RCC 7860 (cell line): ENCODE data around the gene PTPRK.
A peak's percentile ranks its signal among the peaks of the same experiment; 100 is the strongest.

Source experiments
- DNase-seq: peaks from one replicate; pipeline ENCODE4 v3.0.0-alpha.2; 2015; ENCODE audit warnings: low spot score
- FAIRE-seq: peaks from 2 replicates; lab custom pipeline; 2012; peaks lifted over from hg19 to GRCh38; lab: Jason Lieb, UNC

PTPRK gene

GRCh38 chr6:128520436-128521281, at the start of gene PTPRK:
Gene PTPRK (minus strand): TSS chr6:128520599. CDS start chr6:128520358, 241 bp downstream.
- FAIRE-seq (peak; percentile 87), DNase-seq (peak; percentile 78)

DNA sequence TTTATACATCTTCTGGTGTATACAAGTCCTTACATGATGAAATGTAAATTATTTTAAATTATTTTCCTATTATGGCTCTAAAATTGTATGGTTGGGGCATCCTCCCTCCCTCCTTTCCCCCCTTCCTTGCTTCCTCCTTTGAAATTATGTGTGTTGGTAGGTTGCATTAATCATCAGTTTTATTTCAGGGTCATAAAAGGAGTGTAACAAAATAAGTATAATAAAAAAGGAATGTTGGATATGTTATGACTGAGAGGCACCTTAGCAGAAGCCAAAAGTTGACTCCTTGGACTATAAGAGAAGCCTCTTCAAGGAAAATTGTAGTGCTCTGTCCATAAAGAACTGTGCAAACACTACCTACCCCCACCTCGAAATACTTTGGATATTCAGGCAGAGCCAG, 46.6 kb upstream of the PTPRK start:
- DNase-seq (no peak), FAIRE-seq (no peak)

GRCh38 chr6:128560966-128561365, 40.6 kb upstream of the PTPRK start:
- FAIRE-seq (no peak), DNase-seq (no peak)

GRCh38 chr6:128558924-128559323, 38.5 kb upstream of the PTPRK start:
- no peak for DNase-seq
- no peak for FAIRE-seq

DNA sequence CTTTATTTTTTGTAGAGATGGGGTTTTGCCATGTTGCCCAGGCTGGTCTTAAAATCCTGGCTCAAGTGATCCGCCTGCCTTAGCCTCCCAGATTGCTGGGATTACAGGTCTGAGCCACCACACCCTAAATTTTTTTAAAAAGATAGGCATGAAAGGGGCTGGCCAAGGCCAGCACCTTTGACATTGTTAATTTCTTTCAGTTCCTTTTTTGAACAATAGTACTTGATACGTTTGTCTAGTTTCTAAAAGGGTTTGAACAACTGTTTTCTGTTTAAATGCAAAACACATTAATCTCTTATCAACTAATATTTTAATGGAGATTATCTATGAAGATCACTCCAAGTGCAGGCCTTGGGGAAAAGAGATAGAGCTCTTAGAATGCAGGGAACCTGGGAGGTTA, 37.6 kb upstream of the PTPRK start:
- no peak for FAIRE-seq
- DNase-seq, result no peak

DNA sequence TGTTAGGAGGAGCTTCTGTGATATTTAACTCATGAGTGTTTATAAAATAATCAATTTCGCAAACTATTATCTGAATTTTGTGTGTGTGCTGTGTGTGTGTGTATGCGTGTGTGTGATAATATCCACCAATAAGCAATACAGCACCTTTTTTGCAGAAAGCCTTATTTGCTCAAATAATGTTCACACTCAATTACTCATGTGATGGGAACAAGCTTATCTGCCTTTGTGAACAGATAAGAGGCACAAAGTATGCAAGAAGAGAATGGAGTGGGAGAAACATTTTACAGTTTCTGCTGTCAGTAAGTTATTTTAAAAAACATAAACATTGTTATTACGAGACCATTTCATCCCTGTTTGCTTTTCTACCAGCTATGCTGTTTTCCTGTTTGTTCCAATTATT, 36.7 kb upstream of the PTPRK start:
- DNase-seq (no peak), FAIRE-seq (no peak)

GRCh38 chr6:128554302-128554701, 33.9 kb upstream of the PTPRK start:
- FAIRE-seq, result no peak
- no peak for DNase-seq

DNA sequence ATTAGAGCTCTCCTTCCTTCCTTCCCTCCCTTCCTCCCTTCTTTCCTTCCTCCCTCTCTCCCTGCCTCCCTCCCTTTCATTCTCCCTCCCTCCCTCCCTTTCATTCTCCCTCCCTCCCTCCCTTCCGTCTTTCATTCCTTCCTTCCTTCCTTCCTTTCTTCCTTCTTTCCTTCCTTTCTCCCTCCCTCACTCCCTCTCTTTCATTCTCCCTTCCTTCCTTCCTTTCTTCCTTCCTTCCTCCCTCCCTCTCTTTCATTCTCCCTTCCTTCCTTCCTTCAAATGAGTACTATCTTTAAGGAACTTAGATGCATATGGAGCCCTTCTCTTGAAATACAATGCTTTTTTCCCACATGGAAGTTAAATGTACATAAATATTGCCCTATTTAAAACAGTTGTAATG, 20.9 kb upstream of the PTPRK start:
- FAIRE-seq (no peak), DNase-seq (no peak)

DNA sequence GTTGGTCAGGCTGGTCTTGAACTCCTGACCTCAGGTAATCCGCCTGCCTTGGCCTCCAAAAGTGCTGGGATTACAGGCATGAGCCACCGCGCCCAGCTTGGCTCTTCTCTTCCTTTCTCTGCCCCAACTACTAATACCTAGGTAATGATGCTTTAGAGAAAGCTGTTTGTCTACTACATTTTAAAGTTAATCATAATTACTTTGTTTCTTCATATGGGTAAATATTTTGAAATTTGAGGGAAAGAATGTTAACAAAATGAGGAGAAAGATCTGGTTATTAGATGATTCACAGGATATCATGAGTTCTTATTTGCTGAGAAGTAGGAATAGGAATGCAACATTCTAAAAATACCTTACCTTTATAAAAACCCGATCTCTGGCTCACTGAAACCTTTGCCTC, 18.4 kb upstream of the PTPRK start:
- FAIRE-seq (no peak), DNase-seq (no peak)

DNA sequence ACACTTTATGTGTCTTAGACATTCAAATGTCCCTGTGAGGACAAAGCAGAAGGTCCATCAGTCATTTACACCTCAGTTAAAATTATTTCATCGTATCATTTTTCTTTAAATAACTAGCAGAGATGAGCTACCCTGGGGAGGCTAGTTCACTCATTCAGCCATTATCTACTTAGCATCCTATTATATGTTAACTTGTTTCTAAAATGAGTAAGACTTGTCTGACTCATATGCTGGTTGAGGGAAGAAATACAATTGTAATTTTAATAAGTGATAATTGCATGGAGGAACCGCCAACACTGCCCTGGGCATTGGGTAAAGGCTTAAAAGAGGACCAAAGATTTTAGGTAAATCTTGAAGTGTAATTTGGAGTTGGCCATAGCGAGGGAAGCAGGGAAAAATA, 12.4 kb upstream of the PTPRK start:
- FAIRE-seq (peak; percentile 85), DNase-seq (peak; percentile 37)

DNA sequence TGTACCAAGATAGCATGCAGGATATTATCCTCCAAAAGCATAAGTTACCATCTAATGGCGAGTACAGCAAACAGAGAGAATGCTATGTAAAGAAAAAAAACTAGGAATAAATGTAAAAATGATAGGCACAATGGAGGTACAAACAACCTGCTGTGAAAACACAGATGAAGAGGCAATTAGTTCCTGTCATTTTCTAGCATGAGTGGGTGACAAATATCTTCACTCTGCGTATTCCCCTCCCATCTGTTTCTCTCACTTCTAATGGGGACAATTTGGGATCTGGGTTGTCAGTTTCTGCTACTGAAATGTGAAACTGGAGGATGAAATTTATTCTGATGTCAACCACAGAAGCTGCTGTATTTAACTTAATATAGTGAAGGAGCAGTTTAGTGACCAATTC, 11.7 kb upstream of the PTPRK start:
- no peak for DNase-seq
- FAIRE-seq, result no peak

- FAIRE-seq (no peak), DNase-seq (no peak)
Measured at GRCh38 chr6:128531696-128532095, 11.3 kb upstream of the PTPRK start.

DNA sequence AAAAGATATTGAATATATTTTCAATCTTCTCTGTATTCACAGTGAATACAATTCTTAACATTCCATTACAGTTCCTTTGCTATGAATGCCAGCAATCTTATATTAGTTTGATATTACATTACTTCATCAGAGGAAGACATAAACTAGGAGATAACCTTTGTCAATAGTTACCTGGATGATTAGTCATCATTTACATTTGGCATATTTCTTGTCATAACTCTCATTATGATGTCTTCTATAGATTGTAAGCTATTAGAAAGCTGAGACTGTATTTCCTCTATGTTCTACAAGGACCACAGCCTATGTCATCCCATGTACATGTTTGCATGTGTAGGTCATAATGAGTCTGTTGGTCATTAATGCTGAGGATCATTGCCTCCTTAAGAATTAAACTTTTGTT, 7.8 kb upstream of the PTPRK start:
- DNase-seq, result no peak
- no peak for FAIRE-seq

DNA sequence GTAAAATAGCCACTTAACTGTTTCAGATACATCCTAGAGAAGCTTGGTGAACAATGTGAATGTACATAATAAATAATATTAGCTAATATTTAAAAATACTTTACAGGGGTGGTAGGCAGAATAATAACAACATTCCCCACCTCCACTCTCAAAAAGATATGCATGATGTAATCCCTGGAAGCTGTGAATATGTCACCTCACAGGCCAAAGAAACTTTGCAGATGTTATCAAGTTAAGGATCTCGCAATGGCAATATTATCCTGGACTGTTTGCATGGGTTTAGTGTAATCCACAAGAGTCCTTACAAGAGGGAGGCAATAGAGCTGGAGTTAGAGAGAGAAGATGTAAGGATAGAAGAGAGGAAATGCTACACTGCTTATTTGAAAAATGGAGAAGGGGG, 7.0 kb upstream of the PTPRK start:
- FAIRE-seq (no peak), DNase-seq (no peak)

- FAIRE-seq, result no peak
Measured at GRCh38 chr6:128526152-128526914, 5.9 kb upstream of the PTPRK start.

DNA sequence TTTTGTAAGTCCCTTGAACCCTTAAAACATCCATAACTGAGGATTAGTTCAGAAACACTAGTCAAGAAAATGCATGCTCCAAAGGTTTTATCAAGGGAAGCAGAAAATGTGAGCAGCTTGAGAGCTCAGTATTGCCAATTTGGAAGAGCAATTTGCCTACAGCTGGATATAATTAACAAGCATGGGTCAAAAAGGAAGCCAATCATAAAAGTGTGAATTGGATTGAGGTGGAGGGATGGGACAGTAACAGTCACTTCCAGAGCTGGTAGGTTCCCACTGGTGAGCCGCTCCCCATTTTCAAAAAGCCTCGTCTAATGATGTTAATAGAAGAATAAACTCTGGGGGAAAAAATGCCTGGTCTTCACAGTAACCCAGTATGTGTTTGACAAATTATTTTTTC, 5.0 kb upstream of the PTPRK start:
- FAIRE-seq (no peak), DNase-seq (no peak)

More at GRCh38 chr6:128526152-128526914, 5.9 kb upstream of the PTPRK start:
- no peak for DNase-seq

DNA sequence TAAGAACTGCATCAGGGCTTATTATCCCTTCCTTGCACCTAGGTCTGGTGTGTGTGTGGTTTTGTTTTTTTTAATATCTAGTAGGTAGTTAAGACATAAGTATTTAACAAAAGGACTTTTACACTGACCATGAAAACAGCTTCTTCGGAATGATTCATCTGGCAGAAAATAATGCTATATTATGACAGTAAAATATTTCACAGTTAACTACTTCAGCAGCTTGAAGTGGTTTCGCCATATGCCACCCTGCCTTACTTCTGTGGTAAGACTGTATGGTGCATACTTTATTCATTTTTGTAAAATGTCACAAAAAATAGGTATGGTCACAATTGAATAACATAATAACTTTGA, 858 bp upstream of the PTPRK start:
- DNase-seq, result no peak
- no peak for FAIRE-seq

- no peak for DNase-seq
Measured at GRCh38 chr6:128519931-128520435, 416 bp downstream of the PTPRK start.

GRCh38 chr6:128519132-128519930, 1.1 kb downstream of the PTPRK start:
- DNase-seq (peak; percentile 49), FAIRE-seq (no peak)

More at GRCh38 chr6:128519931-128520435, 416 bp downstream of the PTPRK start:
- FAIRE-seq, result no peak

- FAIRE-seq, result no peak
- DNase-seq, result no peak
Measured at GRCh38 chr6:128518434-128519131, 1.8 kb downstream of the PTPRK start.

DNA sequence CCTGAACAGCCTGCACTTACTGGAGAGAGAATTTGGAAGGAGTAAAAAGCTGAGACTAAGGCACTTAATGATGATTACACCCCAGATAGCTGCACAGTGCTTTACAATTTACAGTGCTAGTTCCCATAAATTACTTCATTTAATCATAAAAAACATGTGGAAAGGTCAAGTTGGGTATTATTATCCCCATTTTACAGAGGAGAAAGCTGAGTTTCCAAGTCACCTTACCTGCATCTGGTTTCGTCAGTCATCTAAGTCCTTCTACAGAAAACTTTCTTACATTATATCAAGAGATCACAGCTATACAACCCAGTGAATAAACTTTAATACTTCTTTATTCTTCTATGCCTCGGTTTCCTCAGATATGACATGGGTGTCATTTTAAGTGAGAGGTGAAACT, 3.3 kb downstream of the PTPRK start:
- FAIRE-seq, result no peak
- no peak for DNase-seq
